Pulmonary artery endothelial cell (primary cell): ENCODE data around the gene AATK. TPM values are rescaled to one million over a fixed set of nuclear protein-coding genes. Genes with fewer than 3 reads are reported as not detected.
A peak's percentile ranks its signal among the peaks of the same experiment; 100 is the strongest.

ENCODE experiments used
- DNase-seq: peaks from one replicate; pipeline ENCODE4 v3.0.0-alpha.2; 2011; ENCODE audit warnings: low read depth, low spot score
- total RNA-seq: library from RNA; depleted of rRNA; stranded (reverse); fragments of >200 nt; gene quantifications from 2 replicates; pipeline ENCODE4 v1.2.3, GENCODE V29; 2014

AATK gene
- total RNA-seq, 1 donor from 2014 or later = 3.0 TPM

DNA sequence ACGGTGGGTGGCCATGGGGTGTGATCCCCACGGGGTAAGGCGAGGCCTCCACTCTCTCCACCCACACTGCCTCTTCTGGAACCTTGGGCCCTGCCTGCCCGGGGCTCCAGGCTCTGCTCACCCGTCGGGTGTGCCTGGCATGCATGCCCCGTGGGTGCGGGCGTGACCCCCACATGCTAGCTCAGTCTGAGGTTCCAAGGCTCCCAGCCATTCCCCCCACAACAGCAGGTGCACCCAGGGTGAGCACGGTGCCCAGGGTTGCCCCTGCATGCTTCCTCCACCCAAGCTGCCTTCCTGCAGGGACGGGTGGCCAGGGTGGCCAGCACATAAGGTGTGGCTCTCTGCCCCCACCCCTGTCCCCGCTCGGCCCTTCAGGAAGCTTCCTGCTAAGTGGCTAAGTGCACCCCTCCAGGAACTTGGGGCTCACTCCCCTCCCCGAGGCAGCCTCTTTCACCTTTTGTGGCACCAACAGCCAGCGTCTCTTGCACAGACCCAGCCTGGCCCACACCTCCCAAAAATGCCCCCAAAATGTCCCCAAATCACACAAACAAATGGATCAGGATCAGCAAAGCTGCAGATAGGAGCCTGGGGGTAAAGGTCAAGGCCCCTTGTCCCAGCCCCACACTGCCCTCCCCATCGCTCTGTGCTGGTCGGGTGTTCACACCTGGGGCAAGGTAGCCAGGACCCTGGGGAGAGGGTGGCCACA is 22.2 kb downstream of the AATK start:
- DNase-seq = no peak

DNA sequence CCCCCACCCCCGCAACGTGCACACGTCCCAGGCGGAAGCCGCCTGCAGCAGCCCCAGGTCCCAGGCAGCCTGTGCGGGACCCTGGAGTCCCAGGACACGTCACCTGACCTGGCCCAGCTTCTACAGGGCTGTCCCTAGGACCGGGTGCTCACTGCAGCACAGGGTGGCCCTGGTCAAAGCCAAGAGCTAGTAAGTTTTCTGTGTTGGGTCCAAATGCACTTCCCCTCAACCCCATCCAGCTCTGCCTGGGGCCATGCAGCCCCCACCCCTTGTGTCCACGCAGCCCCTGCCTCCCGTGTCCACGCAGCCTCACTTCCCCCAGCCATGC is 22.9 kb downstream of the AATK start:
- no peak for DNase-seq

DNA sequence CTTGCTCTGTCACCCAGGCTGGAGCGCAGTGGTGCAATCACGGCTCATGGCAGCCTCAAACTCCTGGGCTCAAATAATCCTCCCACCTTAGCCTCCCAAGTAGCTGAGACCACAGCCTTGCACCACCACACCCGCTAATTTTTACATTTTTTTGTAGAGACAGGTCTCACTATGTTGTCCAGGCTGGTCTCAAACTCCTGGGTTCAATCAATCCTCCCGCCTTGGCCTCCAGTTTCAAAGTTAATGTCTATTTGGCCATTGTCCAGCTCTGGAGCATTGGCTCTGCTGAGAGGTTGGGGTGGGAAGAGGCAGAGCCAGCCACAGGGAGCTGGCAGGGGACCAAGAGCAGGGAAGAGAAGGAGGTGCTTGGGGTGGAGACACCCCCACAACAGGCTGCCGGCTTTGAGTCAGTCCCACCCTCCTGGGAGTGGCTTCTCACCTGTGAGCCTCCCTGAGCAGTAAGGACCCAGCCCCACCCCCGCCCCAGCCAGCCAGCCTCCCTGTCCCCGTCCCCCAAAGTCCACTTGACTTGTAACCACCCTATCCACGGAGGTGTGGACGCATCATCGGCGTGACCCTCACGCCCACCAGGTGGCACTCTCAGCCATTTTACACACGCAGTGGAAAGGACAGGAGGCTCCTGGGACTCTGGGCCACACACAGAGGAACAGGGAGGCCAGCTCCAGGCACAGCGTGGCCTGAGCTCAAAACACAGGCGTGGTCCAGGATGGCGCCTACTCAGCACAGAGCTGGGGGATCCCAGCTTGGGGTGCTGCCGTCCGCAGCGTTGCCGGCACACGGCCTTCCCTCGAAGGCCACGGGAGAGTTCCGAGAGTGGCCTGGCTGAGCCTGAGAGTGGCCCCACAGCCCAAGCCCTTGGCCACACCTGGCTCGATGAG is 23.5 kb downstream of the AATK start:
- peak; percentile 27 for DNase-seq

GRCh38 chr17:81140695-81141094 is 25.3 kb downstream of the AATK start:
- no peak for DNase-seq

DNA sequence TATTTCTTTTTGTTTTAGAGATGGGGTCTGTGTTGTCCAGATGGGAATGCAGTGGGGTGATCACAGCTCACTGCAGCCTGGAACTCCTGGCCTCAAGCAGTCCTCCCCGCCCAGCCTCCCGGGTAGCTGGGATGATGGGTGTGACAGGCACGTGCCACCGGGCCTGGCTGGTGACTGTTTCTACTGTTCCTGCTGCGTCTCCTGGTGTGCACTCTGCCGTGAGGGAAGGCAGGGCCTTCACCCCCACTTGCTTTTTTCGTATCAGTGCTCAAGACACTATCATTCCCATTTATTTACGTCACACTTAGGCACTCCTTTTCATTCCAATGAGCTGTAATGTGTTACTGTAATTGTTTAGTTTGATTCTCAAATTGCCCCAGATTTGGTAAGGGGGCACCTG is 26.0 kb downstream of the AATK start:
- no peak for DNase-seq

DNA sequence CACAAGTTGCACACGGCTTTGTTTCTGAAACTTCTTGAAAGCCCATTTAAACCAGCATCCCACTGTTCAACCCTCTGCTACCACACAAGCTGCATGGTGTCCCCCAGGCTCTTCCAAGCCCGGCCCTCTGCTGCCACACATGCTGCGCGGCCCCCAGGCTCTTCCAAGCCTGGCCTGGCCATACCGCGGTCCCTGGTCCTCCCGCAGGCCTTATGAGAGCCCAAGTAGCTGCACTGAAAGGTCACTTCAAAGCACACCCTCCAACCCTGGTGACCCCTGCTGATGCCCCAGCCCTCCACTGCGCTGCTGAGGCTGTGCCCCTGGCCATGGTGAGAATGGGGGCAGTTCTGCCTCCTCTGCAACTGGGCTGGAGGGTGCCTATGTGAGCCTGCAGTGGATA is 26.6 kb downstream of the AATK start:
- no peak for DNase-seq

- no peak for DNase-seq
Measured at GRCh38 chr17:81138500-81138899, 27.5 kb downstream of the AATK start.

DNA sequence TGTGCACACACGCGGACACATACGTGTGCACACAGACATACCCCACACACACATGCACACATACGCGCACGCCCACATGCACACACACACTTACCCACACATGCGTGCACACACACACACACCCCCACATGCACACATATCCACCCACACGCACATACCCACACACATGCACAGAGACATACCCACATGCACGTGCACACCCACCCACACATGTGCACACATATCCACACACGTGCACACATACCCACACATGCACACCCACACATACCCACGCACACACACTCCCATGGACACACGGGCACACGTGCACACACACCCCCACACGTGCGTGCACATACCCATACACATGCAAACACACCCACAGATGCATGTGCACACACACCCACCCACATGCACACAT is 27.9 kb downstream of the AATK start:
- DNase-seq = no peak

DNA sequence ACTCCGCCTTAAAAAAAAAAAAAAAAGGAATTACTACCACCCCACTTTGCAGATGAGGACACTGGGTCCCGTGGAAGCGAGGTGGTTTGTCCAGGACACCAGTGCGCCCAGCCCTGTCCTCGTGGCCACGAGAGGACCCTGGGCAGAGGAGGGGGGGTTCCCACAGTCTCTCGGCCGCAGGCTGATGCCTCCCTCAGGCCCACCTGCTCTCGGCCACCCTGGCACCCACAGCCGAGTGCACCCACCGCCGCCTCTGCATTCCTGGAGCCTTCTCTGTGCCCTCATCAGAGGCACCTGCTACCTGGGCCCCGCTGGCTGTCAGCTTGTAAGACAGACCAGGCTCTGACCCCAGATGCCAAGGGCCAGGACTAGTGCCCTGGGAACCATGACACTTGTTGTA is 28.8 kb downstream of the AATK start:
- no peak for DNase-seq

DNA sequence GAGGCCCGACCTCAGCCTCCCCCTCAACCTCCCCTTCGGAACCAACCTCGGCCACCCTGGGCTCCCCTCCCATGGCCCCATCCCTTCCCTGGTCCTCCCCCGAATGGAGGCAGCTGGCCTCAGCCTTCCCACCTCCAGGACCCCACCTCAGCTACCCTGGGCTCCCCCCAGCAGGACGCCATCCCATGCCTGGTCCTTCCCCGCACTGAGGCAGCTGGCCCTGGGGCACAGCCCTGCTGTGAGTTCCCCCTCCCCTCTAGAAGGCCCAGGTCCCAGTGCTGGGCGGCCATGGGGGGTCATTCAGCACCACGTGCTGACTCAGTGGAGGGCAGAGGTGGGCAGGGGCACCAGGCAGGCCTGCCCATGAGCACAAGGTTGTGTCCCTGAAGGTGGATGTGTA is 29.7 kb downstream of the AATK start:
- DNase-seq = no peak

- no peak for DNase-seq
Measured at GRCh38 chr17:81135505-81136278, 30.3 kb downstream of the AATK start.

GRCh38 chr17:81134064-81134781 is 31.8 kb downstream of the AATK start:
- DNase-seq = no peak

DNA sequence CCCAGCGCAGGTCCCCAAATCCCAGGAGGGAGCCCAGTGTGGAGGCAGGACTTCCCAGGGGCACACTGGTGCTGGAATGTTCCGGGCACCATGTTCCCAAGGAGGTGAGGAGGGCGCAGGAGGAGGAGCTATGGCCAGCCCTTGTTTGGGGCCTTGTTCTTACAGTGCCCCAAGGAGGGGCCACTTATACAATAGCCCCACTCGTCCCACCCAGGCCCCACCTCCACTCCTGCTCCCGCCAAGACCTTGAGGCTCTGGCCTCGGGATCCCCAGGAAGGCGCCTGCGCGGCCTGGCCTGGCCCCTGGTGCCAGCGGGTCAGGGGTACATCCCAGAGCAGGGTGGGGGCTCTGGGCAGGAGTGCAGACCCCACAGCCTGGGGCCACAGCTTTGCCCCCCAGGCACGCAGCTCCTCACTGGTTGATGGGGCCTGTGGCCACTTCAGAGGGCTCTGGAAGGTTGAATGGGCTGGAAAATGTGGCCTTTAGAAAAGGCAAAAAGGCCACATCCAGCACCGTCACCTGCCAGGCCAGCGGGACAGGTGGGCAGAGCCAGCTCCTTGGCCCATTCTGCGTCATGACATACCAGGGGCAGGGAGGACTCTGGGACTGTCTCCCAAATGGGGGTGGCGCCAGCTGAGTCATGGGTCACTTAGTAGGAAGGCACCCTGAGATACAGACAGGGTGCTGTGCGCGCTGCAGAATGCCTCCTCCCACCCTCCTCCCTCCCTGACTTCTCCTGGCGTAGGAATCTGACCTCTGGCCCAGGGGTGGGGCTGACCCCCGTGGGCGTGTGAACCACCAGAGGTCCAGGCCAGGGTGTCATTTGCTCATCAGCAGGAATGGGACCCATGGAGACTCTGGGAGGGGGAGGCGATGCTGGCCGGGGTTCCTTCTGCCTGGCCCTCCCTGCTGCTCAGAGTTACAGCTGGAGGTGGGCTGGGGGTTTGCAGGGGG is 33.0 kb downstream of the AATK start:
- DNase-seq = no peak

GRCh38 chr17:81132197-81132540 is 33.9 kb downstream of the AATK start:
- no peak for DNase-seq

- no peak for DNase-seq
Measured at GRCh38 chr17:81131486-81132196, 34.4 kb downstream of the AATK start.

DNA sequence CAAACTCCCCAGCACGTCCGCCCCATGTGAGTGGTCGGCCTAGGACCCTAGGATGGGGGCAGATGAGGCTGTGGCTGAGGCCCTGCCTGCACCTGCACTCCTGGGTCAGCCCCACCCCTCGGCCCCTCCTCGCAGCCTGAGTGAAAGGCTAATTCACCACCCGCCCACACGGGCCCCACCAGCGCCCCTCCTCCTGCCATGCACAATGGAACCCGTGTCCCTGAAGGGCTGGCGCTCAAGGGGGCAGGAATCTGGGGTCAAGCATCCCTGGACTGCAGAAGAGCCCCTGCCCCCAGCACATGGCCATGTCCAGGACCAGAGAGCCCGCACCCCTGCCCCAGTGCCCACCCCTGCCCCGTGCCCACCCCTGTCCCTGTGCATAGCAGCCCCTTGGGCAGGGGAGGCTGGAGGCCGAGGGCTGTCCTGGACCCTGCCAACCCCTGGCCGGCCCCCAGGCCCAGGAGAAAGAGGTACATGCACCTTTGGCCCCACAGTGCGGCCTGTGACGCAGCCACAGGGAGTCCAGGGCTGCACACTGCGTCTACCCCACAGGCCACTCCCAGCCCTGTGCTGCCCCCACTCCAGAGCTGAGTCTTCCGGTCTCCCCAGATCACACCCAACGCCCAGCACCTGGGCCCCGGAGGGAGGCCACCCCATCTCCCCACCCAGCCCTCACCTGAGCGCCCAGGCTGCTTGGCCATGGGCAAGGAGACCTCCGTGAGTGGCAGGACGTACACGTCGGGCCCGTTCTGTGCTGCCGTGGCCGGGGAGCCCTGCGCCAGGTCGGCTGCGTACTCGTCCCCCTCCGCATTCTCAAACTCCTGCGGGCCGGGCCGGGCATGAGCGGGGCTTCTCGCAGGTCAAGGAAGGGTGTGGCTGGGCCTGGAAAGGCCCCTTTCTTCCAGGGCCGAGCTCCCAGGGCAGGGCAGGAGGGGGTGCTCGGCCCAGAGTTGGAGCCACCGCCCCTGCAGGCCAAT is 35.3 kb downstream of the AATK start:
- DNase-seq = no peak

- DNase-seq = no peak
Measured at GRCh38 chr17:81129711-81130367, 36.2 kb downstream of the AATK start.

GRCh38 chr17:81129289-81129688 is 36.7 kb downstream of the AATK start:
- DNase-seq = no peak
